Adrenal gland (tissue), 5 donors: ENCODE results near the gene OR10A5.

Source experiments
- CTCF ChIP-seq, 6 experiments: fragments of 450-650 bp in 4 of 6; fragments of 200-600 bp in 2 of 6; sonication (generic) in 1 of 6; IDR thresholded peaks; 1 replicate in 5 of 6; 2 replicates in 1 of 6; pipeline versions ENCODE4 v1.5.1 to v1.8.0; 2016 to 2021; ENCODE audit warnings: antibody characterized with exemption in 6 of 6, mild to moderate bottlenecking in 2 of 6, moderate library complexity in 1 of 6
- POLR2A ChIP-seq, 2 donors: fragments of 450-650 bp; IDR thresholded peaks; one replicate each; pipeline ENCODE4 v1.6.1; 2017; ENCODE audit warnings: antibody characterized with exemption in 2 of 2, mild to moderate bottlenecking in 2 of 2, moderate library complexity in 1 of 2
- donor health status: DM: no; HTN: no; CAD: no.

GRCh38 chr11:6841694-6842093, 3.8 kb upstream of the OR10A5 start:
- TF ChIP-seq CTCF (IDR thresholded peaks at IDR 0.05) (no peak), POLR2A (IDR thresholded peaks at IDR 0.05) (no peak)
